ENCODE results near the gene NEO1. TPM values are rescaled to one million over a fixed set of nuclear protein-coding genes. Genes with fewer than 3 reads are reported as not detected.

NEO1 gene
- total and polyA plus RNA-seq, 5 donors, result 7.5 to 17.2 (median 15.6) TPM

DNA sequence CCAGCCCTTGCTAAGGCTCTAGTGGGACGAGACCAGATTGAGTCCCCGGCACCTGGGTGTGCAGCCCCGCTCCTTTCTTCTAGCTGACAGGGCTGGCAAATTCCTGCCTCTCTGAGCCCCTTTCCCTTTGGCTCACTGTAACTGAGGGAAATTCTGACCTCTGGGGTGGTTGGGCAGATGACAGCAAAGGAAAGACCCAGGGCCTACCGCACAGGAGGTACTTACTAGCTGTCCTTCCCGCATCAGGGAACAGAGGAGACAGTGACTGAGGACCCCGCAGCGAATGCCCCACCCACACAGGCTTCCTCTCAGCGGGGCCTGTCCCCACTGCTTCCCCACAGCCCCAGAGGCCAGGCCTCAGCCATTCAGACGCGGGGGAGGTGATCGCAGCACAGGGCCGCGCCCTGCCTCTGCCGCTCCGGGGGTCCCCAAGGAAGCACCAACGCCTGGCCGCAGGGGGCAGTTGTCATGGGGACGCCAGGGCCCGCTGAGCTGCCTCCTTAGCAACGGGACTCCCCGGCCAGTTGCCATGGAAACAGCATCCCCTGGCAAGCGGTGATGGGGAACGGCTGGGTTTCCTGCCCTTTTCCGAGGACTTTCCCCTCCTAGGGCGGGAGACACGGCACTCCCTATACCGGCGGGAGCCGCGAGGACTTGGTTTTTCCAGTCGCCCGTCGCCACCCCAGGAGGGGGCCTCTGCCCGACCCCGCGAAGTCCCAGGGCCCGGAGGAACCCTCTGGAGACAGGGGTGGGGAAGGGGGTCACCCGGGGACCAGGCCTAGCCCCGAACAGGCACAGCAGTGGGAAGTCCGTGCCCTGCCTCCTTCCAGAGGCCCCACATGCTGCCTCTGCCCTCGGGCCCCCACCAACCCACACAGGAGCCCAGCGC, 266.4 kb downstream of the NEO1 start:
- Histone ChIP-seq H3K4me3 (ENCODE audit: low read length) (no peak overlapping the region), H3K9me3 (ENCODE audit: control insufficient read depth, low read length) (no peaks in the 10 kb centered on the region), H3K27ac (ENCODE audit: low read length) (no peak overlapping the region), H3K27me3 (ENCODE audit: control insufficient read depth, insufficient read depth) (no peaks in the 10 kb centered on the region), H3K4me1 (ENCODE audit: control insufficient read depth, insufficient read depth, low read length) (no peaks in the 10 kb centered on the region)
- intact Hi-C loops (cut with DNase I), result no loop called here
- WGBS, result 16% methylated on average over 42 of the region's 42 CpGs
- DNase-seq, result peak in 1 of 3 donors; percentile 59
- peak; percentile 9 to 32 for ATAC-seq

DNA sequence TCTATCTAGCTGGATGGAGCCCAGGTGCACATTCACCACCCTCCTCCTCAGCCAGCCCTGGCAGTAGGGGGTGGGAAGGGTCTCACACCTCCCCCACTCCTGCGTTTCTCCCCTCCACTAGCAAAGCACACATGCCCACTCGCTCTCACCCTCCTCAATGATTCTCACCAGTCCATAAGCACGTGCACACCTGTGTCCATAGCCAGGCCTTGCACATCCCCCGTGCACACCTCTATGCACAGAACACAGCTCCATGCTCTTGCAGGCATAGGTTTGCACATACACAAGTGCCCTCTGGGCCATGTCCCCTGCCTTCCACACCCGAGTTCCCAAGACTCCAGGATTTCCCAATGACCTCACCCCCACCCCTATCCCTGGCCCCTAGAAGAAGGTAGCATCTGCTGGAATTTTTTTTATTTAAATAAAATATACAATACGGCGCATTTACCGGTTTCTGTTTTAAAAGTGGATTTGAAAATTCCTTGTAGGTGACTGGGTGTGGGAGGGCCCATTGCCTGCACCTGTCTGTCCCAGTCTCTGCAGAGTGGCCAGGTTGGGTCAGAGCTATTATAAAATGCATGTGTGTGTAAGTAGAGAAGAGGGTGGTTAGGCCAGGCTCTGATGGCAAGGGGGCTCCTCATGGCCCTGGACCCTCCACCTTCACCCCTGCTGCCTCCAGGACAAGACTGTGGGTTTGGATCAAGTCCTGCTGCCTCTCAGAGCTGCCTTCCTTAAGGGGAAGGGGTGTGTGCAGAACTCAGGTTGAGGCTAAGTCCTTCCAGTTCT, 267.4 kb downstream of the NEO1 start:
- H3K27me3 ChIP-seq (ENCODE audit: control insufficient read depth, insufficient read depth), result no peaks in the 10 kb centered on the region
- intact Hi-C loops (cut with DNase I), result no loop called here
- ATAC-seq, result no peak
- no peak overlapping the region for H3K27ac ChIP-seq (ENCODE audit: low read length)
- H3K9me3 ChIP-seq (ENCODE audit: control insufficient read depth, low read length), result no peaks in the 10 kb centered on the region
- 68% methylated on average over 8 of the region's 8 CpGs for WGBS
- no peaks in the 10 kb centered on the region for H3K4me1 ChIP-seq (ENCODE audit: control insufficient read depth, insufficient read depth, low read length)
- DNase-seq, result no peak
- no peak overlapping the region for H3K4me3 ChIP-seq (ENCODE audit: low read length)

DNA sequence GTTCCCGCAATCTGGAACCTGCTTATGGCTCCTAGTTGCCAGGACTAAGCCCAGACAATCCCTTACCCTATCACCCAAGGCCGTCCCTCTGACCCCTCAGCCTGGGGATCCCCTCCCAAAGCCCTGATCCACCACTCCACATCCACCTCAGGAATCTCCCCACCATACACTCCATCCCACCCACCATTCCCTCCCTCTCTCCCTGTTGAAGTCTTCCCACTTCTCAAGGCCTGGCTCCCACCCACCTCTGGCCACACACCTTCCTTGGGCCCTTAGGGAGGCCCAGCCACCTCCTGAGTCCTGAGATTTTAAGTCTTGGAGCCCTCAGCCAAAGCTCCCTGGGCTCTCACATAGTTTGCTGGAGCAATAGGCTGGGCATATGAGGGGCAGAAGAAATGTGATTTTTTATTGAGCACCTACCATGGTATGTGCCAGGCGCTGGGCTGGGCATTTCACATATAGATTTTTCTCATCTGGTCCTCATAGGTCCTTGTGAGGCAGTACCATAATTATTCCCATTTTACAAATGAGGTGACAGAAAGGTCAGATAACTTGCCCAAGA, 268.4 kb downstream of the NEO1 start:
- DNase-seq (no peak), ATAC-seq (no peak)
- Histone ChIP-seq H3K9me3 (ENCODE audit: control insufficient read depth, low read length) (no peaks in the 10 kb centered on the region), H3K4me1 (ENCODE audit: control insufficient read depth, insufficient read depth, low read length) (no peaks in the 10 kb centered on the region), H3K27me3 (ENCODE audit: control insufficient read depth, insufficient read depth) (no peaks in the 10 kb centered on the region), H3K27ac (ENCODE audit: low read length) (no peak overlapping the region), H3K4me3 (ENCODE audit: low read length) (no peak overlapping the region)
- intact Hi-C loops (cut with DNase I), result no loop called here
- 94% methylated on average over 3 of the region's 3 CpGs for WGBS

DNA sequence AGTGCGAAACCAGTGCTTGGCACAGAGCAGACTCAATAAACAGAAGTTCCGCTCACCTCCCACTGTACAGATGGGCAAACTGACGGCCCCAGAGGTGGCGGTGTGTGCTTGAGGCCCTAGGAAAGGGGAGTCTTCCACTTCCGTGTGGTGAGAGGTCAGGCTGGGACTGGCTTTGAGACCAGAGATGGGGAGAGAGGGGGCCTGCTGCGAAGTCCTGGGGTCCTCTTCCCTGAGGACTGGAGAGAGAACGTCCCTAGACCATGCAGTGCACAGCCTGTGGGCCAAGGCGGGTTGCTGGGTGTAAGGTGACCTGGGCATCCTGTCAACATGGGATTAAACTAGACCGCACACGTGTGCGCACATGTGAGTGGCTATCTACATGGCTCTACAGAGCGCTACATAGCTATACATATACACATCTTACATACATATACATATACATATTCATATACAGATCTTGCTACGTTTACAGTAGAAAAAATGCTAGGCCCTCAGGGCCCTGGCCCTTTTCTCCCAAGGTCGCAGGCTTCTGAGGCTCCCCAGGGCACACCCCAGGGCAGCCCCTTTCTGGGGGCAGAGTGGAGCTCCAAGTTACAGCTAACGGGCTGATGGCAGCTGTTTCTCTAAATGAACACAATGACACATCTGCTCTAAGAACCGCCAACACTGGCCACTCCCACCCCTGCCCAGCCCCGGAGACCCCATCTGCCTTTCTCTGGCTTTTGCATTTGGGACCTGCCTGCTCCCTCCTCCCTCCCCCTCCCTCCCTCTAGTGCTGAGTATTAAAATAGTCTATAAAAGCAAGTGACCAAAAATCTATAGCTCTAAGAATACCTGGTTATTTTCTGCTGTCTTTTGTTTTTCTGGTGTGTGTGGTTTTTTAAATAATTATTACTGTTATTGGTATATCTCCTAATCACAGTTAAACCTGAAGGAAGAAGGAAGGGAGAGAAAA, 269.5 kb downstream of the NEO1 start:
- intact Hi-C loops (cut with DNase I), result no loop called here
- Histone ChIP-seq H3K4me3 (ENCODE audit: low read length) (no peak overlapping the region), H3K4me1 (ENCODE audit: control insufficient read depth, insufficient read depth, low read length) (no peaks in the 10 kb centered on the region), H3K9me3 (ENCODE audit: control insufficient read depth, low read length) (no peaks in the 10 kb centered on the region), H3K27me3 (ENCODE audit: control insufficient read depth, insufficient read depth) (no peaks in the 10 kb centered on the region), H3K27ac (ENCODE audit: low read length) (no peak overlapping the region)
- ATAC-seq (no peak), DNase-seq (no peak)
- 79% methylated on average over 17 of the region's 17 CpGs for WGBS

DNA sequence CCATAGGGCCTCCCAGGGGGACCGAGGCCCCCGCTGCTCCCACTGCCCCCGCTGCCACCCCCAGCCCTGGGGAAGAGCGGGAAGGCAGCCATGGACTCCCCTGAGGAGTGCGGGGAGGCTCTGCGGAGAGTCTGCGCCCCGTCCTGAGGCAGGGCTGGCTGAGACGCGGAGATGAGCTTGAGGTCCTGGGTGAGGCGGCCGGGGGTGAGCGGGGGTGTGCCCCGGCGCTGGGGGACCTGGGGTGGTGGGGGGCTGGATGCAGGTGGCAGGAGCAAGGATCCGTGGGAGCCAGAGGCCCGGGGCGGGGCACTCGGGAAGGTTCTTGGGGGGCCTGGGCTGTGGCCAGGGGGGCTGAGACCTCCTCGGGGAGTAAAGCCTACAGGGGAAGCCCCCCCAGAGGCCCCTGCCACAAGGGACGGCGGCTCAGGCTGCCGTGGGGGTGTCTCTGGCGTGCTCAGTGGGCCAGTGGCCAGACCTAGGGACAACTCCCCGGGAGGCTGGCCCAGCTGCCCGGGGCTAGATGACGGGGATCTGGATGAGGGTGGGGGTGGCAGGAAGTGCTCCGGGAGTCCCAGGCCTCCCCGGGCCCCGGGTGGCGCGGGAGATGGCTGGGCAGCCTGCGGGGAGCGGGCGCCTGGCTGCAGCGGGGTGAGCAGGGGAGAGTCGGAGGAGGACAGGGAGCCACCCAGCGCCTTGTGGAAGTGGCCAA, 270.6 kb downstream of the NEO1 start:
- Histone ChIP-seq H3K4me3 (ENCODE audit: low read length) (no peak overlapping the region), H3K9me3 (ENCODE audit: control insufficient read depth, low read length) (no peaks in the 10 kb centered on the region), H3K4me1 (ENCODE audit: control insufficient read depth, insufficient read depth, low read length) (no peaks in the 10 kb centered on the region), H3K27me3 (ENCODE audit: control insufficient read depth, insufficient read depth) (no peaks in the 10 kb centered on the region), H3K27ac (ENCODE audit: low read length) (no peak overlapping the region)
- ATAC-seq (no peak), DNase-seq (peak in 1 of 3 donors; percentile 49)
- intact Hi-C loops (cut with DNase I), result no loop called here
- WGBS, result 80% methylated on average over 38 of the region's 38 CpGs

DNA sequence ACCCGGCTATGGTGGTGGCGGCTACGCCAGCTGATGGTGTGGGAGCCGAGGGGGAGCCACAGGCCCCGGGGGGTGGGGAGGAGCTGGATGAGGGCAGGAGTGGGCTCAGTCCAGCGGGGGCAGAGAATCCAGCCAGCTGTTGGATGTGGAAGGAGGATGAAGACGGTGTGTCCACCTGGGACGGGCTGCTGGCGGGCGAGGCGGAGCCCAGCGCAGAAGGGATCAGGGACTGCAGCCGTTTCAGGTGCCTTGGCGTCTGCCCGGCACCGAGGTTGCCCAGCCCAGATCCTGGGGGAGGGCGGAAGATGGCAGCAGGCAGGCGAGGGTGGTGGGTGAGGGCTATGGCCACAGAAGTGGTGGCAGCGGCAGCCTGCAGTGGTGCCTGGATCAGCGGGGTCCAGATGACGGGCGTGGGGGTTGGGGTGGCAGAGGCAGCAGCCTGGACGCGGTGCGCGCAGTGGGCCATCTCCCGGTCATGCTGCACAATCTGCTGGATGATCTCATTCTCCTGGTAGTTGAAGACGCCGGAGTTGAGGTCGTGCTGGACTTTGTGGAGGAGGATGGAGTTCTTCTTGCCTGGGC, 271.2 kb downstream of the NEO1 start:
- intact Hi-C loops (cut with DNase I), result no loop called here
- Histone ChIP-seq H3K27ac (ENCODE audit: low read length) (no peak overlapping the region), H3K4me3 (ENCODE audit: low read length) (no peak overlapping the region), H3K9me3 (ENCODE audit: control insufficient read depth, low read length) (no peaks in the 10 kb centered on the region), H3K27me3 (ENCODE audit: control insufficient read depth, insufficient read depth) (no peaks in the 10 kb centered on the region), H3K4me1 (ENCODE audit: control insufficient read depth, insufficient read depth, low read length) (no peaks in the 10 kb centered on the region)
- ATAC-seq, result no peak
- WGBS, result 85% methylated on average over 30 of the region's 30 CpGs
- peak in 1 of 3 donors; percentile 41 for DNase-seq

DNA sequence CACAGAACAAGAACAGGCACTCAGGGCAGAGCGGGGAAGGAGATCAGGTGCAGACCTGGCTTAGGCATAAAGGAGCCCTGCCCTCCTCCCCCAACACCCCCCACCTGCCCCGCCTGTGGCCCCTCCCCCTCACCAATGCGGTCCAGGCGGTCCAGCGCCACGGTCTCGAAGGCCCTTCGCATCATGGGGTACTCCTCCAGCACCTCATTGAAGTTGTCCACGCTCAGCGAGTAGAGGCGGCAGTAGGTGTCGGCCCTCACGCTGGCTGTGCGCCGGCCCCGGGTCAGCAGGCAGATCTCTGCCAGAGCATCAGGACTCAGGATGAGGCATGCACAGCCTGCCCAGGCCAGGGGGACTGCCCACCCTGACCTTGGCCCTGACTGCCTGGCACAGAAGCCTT, 271.7 kb downstream of the NEO1 start:
- Histone ChIP-seq H3K4me1 (ENCODE audit: control insufficient read depth, insufficient read depth, low read length) (no peaks in the 10 kb centered on the region), H3K9me3 (ENCODE audit: control insufficient read depth, low read length) (no peaks in the 10 kb centered on the region), H3K27me3 (ENCODE audit: control insufficient read depth, insufficient read depth) (no peaks in the 10 kb centered on the region), H3K4me3 (ENCODE audit: low read length) (no peak overlapping the region), H3K27ac (ENCODE audit: low read length) (no peak overlapping the region)
- intact Hi-C loops (cut with DNase I), result no loop called here
- ATAC-seq (peak; percentile 56 to 58), DNase-seq (peak in 2 of 3 donors; percentile 80 to 82)
- 82% methylated on average over 16 of the region's 16 CpGs for WGBS

DNA sequence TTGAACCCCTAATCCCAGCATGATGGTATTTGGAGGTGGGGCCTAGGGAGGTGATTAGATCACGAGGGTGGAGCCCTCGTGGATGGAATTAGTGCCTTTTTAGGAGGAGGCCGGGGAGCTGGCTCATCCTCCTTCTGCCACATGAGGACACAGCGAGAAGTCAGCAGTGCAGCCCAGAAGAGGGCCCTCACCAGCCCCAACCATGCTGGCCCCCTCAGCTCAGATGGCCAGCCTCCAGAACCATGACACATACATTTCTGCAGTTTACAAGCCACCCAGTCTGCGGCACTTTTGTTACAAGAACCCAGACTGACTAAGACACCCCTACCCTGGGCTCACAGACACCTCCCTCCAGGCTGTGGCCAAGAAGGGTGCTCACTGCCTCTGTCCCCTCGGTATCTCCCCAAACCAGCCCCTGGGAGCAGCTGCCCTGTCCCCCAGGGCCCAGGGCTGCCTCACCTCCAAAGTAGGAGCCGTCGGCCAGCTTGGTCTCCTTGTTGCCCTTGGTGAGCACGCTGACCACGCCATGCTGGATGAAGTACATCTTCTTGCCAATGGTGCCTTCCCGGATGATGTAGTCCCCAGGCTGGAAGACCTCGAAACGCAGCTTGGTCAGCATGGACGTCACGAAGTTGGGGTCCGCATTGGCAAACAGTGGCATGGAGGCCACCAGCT, 272.4 kb downstream of the NEO1 start:
- DNase-seq (peak in 1 of 3 donors; percentile 42), ATAC-seq (peak in 1 of 2 donors; percentile 17)
- WGBS, result 88% methylated on average over 16 of the region's 16 CpGs
- H3K27ac ChIP-seq (ENCODE audit: low read length), result no peak overlapping the region
- H3K27me3 ChIP-seq (ENCODE audit: control insufficient read depth, insufficient read depth), result no peaks in the 10 kb centered on the region
- no peaks in the 10 kb centered on the region for H3K9me3 ChIP-seq (ENCODE audit: control insufficient read depth, low read length)
- H3K4me3 ChIP-seq (ENCODE audit: low read length), result no peak overlapping the region
- H3K4me1 ChIP-seq (ENCODE audit: control insufficient read depth, insufficient read depth, low read length), result no peaks in the 10 kb centered on the region
- intact Hi-C loops (cut with DNase I), result no loop called here

DNA sequence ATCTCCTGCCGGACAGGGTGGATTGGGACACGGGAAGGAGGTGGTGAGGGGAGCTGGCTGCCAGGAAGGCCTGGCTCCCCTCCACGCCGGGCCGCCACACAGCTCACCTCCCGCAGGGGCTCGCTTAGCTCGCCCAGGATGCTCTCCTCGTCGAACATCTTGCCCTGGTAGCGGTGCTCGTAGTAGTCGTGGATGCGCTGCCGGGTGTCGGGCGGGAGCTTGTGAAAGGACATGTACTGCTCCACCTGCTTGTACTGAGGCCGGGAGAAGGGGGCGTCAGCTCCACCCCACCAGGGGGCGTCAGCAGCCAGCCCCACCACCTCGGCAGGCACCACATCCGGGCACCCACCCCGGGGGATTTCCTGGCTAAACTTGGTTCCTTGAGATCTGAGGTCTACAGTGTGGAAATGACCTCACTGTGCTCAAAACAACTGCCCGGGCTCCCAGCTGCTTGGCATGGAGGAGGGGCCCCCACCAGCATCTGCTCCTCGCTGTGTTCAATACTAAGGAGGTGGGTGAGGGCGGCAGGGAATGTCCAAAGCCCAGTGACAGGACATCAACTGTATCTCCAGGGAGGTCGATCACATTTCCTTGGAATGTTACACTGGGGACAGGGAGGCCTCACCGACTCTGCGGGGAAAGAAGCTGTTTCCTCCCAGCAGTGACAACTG, 273.1 kb downstream of the NEO1 start:
- 61% methylated on average over 29 of the region's 29 CpGs for WGBS
- H3K27ac ChIP-seq (ENCODE audit: low read length), result no peak overlapping the region
- H3K9me3 ChIP-seq (ENCODE audit: control insufficient read depth, low read length), result no peaks in the 10 kb centered on the region
- H3K4me3 ChIP-seq (ENCODE audit: low read length), result no peak overlapping the region
- no peaks in the 10 kb centered on the region for H3K27me3 ChIP-seq (ENCODE audit: control insufficient read depth, insufficient read depth)
- H3K4me1 ChIP-seq (ENCODE audit: control insufficient read depth, insufficient read depth, low read length), result peaks cover 2% of the 10 kb centered on the region
- intact Hi-C loops (cut with DNase I), result no loop called here
- ATAC-seq (no peak), DNase-seq (peak in 1 of 3 donors; percentile 53)
